H9 (cell line): ENCODE results near the gene PLEKHN1. TPM values are rescaled to one million over a fixed set of nuclear protein-coding genes. Genes with fewer than 3 reads are reported as not detected.

Experiments
- DNase-seq: peaks from one replicate; pipeline ENCODE4 v3.0.0-alpha.2; 2017
- H2AFZ ChIP-seq: one replicate; pipeline ENCODE4 v1.6.1; 2013; ENCODE audit warnings: mild to moderate bottlenecking, low read length, control low read depth, moderate library complexity
- H2AK5ac ChIP-seq: 2 replicates; pipeline ENCODE4 v1.6.1; 2013; ENCODE audit warnings: low read length, control low read depth, mixed read lengths; ENCODE audit not compliant: insufficient read length
- H2BK120ac ChIP-seq: one replicate; pipeline ENCODE4 v1.6.1; 2013; ENCODE audit warnings: low read depth, mild to moderate bottlenecking, low read length, control low read depth, inconsistent platforms; ENCODE audit not compliant: poor library complexity, severe bottlenecking
- H2BK12ac ChIP-seq: 2 replicates; pipeline ENCODE4 v1.6.1; 2013; ENCODE audit warnings: low read length, control low read depth, mixed read lengths, low read depth; ENCODE audit not compliant: insufficient read length
- H2BK15ac ChIP-seq: 2 replicates; pipeline ENCODE4 v1.6.1; 2013; ENCODE audit warnings: low read depth, low read length, control low read depth
- H2BK20ac ChIP-seq: one replicate; pipeline ENCODE4 v1.6.1; 2013; ENCODE audit warnings: low read depth, mild to moderate bottlenecking, low read length, control low read depth, inconsistent platforms; ENCODE audit not compliant: poor library complexity, severe bottlenecking
- H2BK5ac ChIP-seq: 2 replicates; pipeline ENCODE4 v1.6.1; 2013; ENCODE audit warnings: low read length, control low read depth, mixed read lengths; ENCODE audit not compliant: insufficient read length
- H3K14ac ChIP-seq: 2 replicates; pipeline ENCODE4 v1.6.1; 2013; ENCODE audit warnings: low read length, control low read depth; ENCODE audit not compliant: insufficient read depth
- H3K18ac ChIP-seq: 2 replicates; pipeline ENCODE4 v1.6.1; 2013; ENCODE audit warnings: low read depth, mild to moderate bottlenecking, mixed read lengths, low read length, control low read depth; ENCODE audit not compliant: insufficient read length
- H3K23ac ChIP-seq: 2 replicates; pipeline ENCODE4 v1.6.1; 2013; ENCODE audit warnings: low read length, control low read depth, mixed read lengths, low read depth; ENCODE audit not compliant: insufficient read length
- H3K23me2 ChIP-seq: 2 replicates; pipeline ENCODE4 v1.6.1; 2013; ENCODE audit warnings: low read depth, mild to moderate bottlenecking, mixed read lengths, low read length, control low read depth; ENCODE audit not compliant: insufficient read length, poor library complexity, severe bottlenecking
- H3K27ac ChIP-seq: 2 replicates; pipeline ENCODE4 v1.5.1; 2013; ENCODE audit warnings: low read length, control low read depth, mixed read lengths, low read depth; ENCODE audit not compliant: insufficient read length
- H3K27me3 ChIP-seq: 2 replicates; pipeline ENCODE4 v1.6.1; 2013; ENCODE audit warnings: low read length, control low read depth, inconsistent platforms; ENCODE audit not compliant: insufficient read depth
- H3K4ac ChIP-seq: 2 replicates; pipeline ENCODE4 v1.6.1; 2013; ENCODE audit warnings: low read depth, mild to moderate bottlenecking, control low read depth, inconsistent platforms, low read length, moderate library complexity
- H3K4me1 ChIP-seq: 2 replicates; pipeline ENCODE4 v1.6.1; 2013; ENCODE audit warnings: low read length, control low read depth, inconsistent platforms; ENCODE audit not compliant: insufficient read depth
- H3K4me2 ChIP-seq: 2 replicates; pipeline ENCODE4 v1.6.1; 2013; ENCODE audit warnings: low read length, control low read depth, mixed read lengths; ENCODE audit not compliant: insufficient read length, insufficient read depth
- H3K56ac ChIP-seq: 2 replicates; pipeline ENCODE4 v1.6.1; 2013; ENCODE audit warnings: low read depth, mild to moderate bottlenecking, mixed read lengths, low read length, control low read depth; ENCODE audit not compliant: insufficient read length
- H3K79me1 ChIP-seq: 2 replicates; pipeline ENCODE4 v1.6.1; 2013; ENCODE audit warnings: low read depth, mild to moderate bottlenecking, moderate library complexity, low read length, control low read depth, inconsistent platforms; ENCODE audit not compliant: insufficient read depth, poor library complexity, severe bottlenecking
- H3K79me2 ChIP-seq: 2 replicates; pipeline ENCODE4 v1.6.1; 2013; ENCODE audit warnings: low read length, control low read depth, inconsistent platforms; ENCODE audit not compliant: insufficient read depth
- H3K9ac ChIP-seq: 2 replicates; pipeline ENCODE4 v1.6.1; 2013; ENCODE audit warnings: low read length, control low read depth, mixed read lengths; ENCODE audit not compliant: insufficient read length; ENCODE audit errors: extremely low read depth
- H3K9me3 ChIP-seq: one replicate; pipeline ENCODE4 v1.6.1; 2013; ENCODE audit warnings: low read depth, low read length, inconsistent platforms; ENCODE audit not compliant: control insufficient read depth
- H3T11ph ChIP-seq: one replicate; pipeline ENCODE4 v1.6.1; 2013; ENCODE audit warnings: mild to moderate bottlenecking, low read length, control low read depth, inconsistent platforms
- H4K20me1 ChIP-seq: one replicate; pipeline ENCODE4 v1.6.1; 2013; ENCODE audit not compliant: control insufficient read depth, insufficient read length, insufficient read depth
- H4K5ac ChIP-seq: 2 replicates; pipeline ENCODE4 v1.6.1; 2013; ENCODE audit warnings: low read depth, mild to moderate bottlenecking, mixed read lengths, low read length, control low read depth; ENCODE audit not compliant: insufficient read length
- H4K8ac ChIP-seq: replicated peaks from 2 replicates; pipeline ENCODE4 v1.6.1; 2013; ENCODE audit warnings: low read length, control low read depth, mixed read lengths, low read depth; ENCODE audit not compliant: insufficient read length
- H4K91ac ChIP-seq: 2 replicates; pipeline ENCODE4 v1.6.1; 2013; ENCODE audit warnings: low read depth, mild to moderate bottlenecking, moderate library complexity, mixed read lengths, low read length, control low read depth; ENCODE audit not compliant: insufficient read length
- H3K27ac Mint-ChIP-seq, 3 experiments: 2 replicates in 2 of 3; 3 replicates in 1 of 3; pipeline ENCODE4 v1.8.0; 2020 to 2021; ENCODE audit warnings: mixed read lengths in 3 of 3, mild to moderate bottlenecking in 1 of 3, moderate library complexity in 1 of 3
- H3K27me3 Mint-ChIP-seq: 2 replicates; pipeline ENCODE4 v1.8.0; 2021; ENCODE audit warnings: low read depth, mild to moderate bottlenecking, moderate library complexity, mixed read lengths
- H3K36me3 Mint-ChIP-seq, 3 experiments: 2 replicates in 2 of 3; 3 replicates in 1 of 3; pipeline ENCODE4 v1.8.0; 2020 to 2021; ENCODE audit warnings: low read depth in 3 of 3, mixed read lengths in 3 of 3; ENCODE audit not compliant: insufficient read depth in 1 of 3
- H3K4me1 Mint-ChIP-seq, 2 experiments: 2 replicates each; pipeline ENCODE4 v1.8.0; 2020; ENCODE audit warnings: mixed read lengths in 2 of 2
- H3K4me3 Mint-ChIP-seq, 2 experiments: 2 replicates in 1 of 2; 3 replicates in 1 of 2; pipeline ENCODE4 v1.8.0; 2020 to 2021; ENCODE audit warnings: mild to moderate bottlenecking in 2 of 2, mixed read lengths in 2 of 2, moderate library complexity in 1 of 2
- H3K9me3 Mint-ChIP-seq, 2 experiments: 2 replicates in 1 of 2; 3 replicates in 1 of 2; pipeline ENCODE4 v1.8.0; 2020; ENCODE audit warnings: mild to moderate bottlenecking in 2 of 2, mixed read lengths in 2 of 2, moderate library complexity in 1 of 2
- CTCF ChIP-seq: fragments of 200-600 bp; sonication (generic); conservative IDR thresholded peaks from 3 replicates; pipeline ENCODE4 v1.8.0; 2021; ENCODE audit warnings: antibody characterized with exemption, mild to moderate bottlenecking
- WGBS: extraction: QIAGEN DNeasy Blood & Tissue Kit; methylation state at CpG from one replicate; pipeline ENCODE4 v1.1.7; 2013; ENCODE audit warnings: missing lambda C conversion rate, low lambda C conversion rate, mixed read lengths; ENCODE audit not compliant: insufficient read length; ENCODE audit errors: extremely low coverage; 5-methylcytosine and 5-hydroxymethylcytosine counted together
- total RNA-seq: library from RNA; stranded (reverse); gene quantifications from 2 replicates; pipeline ENCODE4 v1.2.1, GENCODE V29; 2021

The PLEKHN1 gene
- total RNA-seq, 1 experiment from 2014 or later = 3.0 TPM

- no peak overlapping the region for H2BK120ac ChIP-seq
- H2AFZ ChIP-seq = no peak overlapping the region
- H3T11ph ChIP-seq = no peak overlapping the region
- H2BK20ac ChIP-seq = no peak overlapping the region
- no peaks in the 10 kb centered on the region; a peak in 1 of 5 replicates for H3K9me3 Mint-ChIP-seq
- peak overlapping the region in 1 of 3 experiments; percentile 87; a peak in 3 of 7 replicates for H3K27ac Mint-ChIP-seq
- no peak for TF ChIP-seq CTCF
- H3K9me3 ChIP-seq = no peaks in the 10 kb centered on the region
- H3K23me2 ChIP-seq = peaks cover 7% of the 10 kb centered on the region
- H4K5ac ChIP-seq = no peak overlapping the region
- no peak overlapping the region for H3K14ac ChIP-seq
- H2BK15ac ChIP-seq = no peak overlapping the region
- peaks cover 4% of the 10 kb centered on the region; the same call in 1 of the 2 replicates for H3K4me1 ChIP-seq
- H3K9ac ChIP-seq = no peak overlapping the region
- H4K20me1 ChIP-seq = peaks cover 3% of the 10 kb centered on the region
- H4K91ac ChIP-seq = peak overlapping the region; percentile 24
- no peak overlapping the region for H4K8ac ChIP-seq
- no peak overlapping the region for H2AK5ac ChIP-seq
- H3K27ac ChIP-seq = no peak overlapping the region
- H2BK5ac ChIP-seq = no peak overlapping the region
- peaks cover 4% of the 10 kb centered on the region for H3K27me3 Mint-ChIP-seq
- no peak for DNase-seq
- no peak overlapping the region for H3K23ac ChIP-seq
- H3K56ac ChIP-seq = no peak overlapping the region
- no peak overlapping the region; a peak in 1 of 5 replicates for H3K4me3 Mint-ChIP-seq
- no peak overlapping the region for H3K18ac ChIP-seq
- no peak overlapping the region for H2BK12ac ChIP-seq
- H3K79me2 ChIP-seq = peaks cover 2% of the 10 kb centered on the region; the same call in 1 of the 2 replicates
- peaks cover 3 to 23% (median 17%) of the 10 kb centered on the region in 3 experiments; a peak in 6 of 7 replicates for H3K36me3 Mint-ChIP-seq
- H3K4ac ChIP-seq = no peak overlapping the region
- H3K4me2 ChIP-seq = no peak overlapping the region
- peaks cover 28 to 39% of the 10 kb centered on the region in 2 experiments for H3K4me1 Mint-ChIP-seq
- H3K27me3 ChIP-seq = no peaks in the 10 kb centered on the region
- no CpG with 5 or more reads among the region's 9 CpGs for WGBS
- H3K79me1 ChIP-seq = peaks cover 4% of the 10 kb centered on the region
Observed at GRCh38 chr1:1024149-1024770, 58.0 kb downstream of the PLEKHN1 start.
